IPS-15b (cell line): ENCODE data around the gene SERINC5.
"Not testable (repeated sequence)": the region's sequence is repeated elsewhere in the genome, so short reads cannot be mapped to it uniquely, and the experiment has no call there.

ENCODE experiments used
- H3K27me3 ChIP-seq: one replicate; pipeline ENCODE4 v1.6.1; 2013; ENCODE audit warnings: low read length; ENCODE audit not compliant: control insufficient read depth, insufficient read depth
- H3K36me3 ChIP-seq: one replicate; pipeline ENCODE4 v1.6.1; 2013; ENCODE audit warnings: low read length; ENCODE audit not compliant: control insufficient read depth, insufficient read depth
- H3K4me1 ChIP-seq: one replicate; pipeline ENCODE4 v1.6.1; 2013; ENCODE audit warnings: mild to moderate bottlenecking, low read length; ENCODE audit not compliant: control insufficient read depth, insufficient read depth
- H3K4me3 ChIP-seq: one replicate; pipeline ENCODE4 v1.5.1; 2013; ENCODE audit warnings: low read depth, low read length
- H3K9ac ChIP-seq: one replicate; pipeline ENCODE4 v1.6.1; 2013; ENCODE audit warnings: low read depth, mild to moderate bottlenecking, low read length
- H3K9me3 ChIP-seq: one replicate; pipeline ENCODE4 v1.6.1; 2013; ENCODE audit warnings: mild to moderate bottlenecking, low read length; ENCODE audit not compliant: control insufficient read depth, insufficient read depth

Gene SERINC5

GRCh38 chr5:80142996-80143395 lies 112.9 kb downstream of the SERINC5 start:
- H3K27me3 ChIP-seq = no peaks in the 10 kb centered on the region
- peaks cover 13% of the 10 kb centered on the region for H3K36me3 ChIP-seq
- H3K9ac ChIP-seq = no peak overlapping the region
- no peak overlapping the region for H3K4me3 ChIP-seq
- H3K4me1 ChIP-seq = peaks cover 48% of the 10 kb centered on the region
- no peaks in the 10 kb centered on the region for H3K9me3 ChIP-seq

GRCh38 chr5:80141681-80142080 lies 114.2 kb downstream of the SERINC5 start:
- H3K9ac ChIP-seq = no peak overlapping the region
- peaks cover 8% of the 10 kb centered on the region for H3K36me3 ChIP-seq
- peak overlapping the region; percentile 11 for H3K4me3 ChIP-seq
- H3K9me3 ChIP-seq = no peaks in the 10 kb centered on the region
- peaks cover 48% of the 10 kb centered on the region for H3K4me1 ChIP-seq
- no peaks in the 10 kb centered on the region for H3K27me3 ChIP-seq

- H3K36me3 ChIP-seq = peaks cover 8% of the 10 kb centered on the region
- H3K4me3 ChIP-seq = peak overlapping the region; percentile 11
- H3K27me3 ChIP-seq = no peaks in the 10 kb centered on the region
- no peak overlapping the region for H3K9ac ChIP-seq
- peaks cover 52% of the 10 kb centered on the region for H3K4me1 ChIP-seq
- no peaks in the 10 kb centered on the region for H3K9me3 ChIP-seq
Observed at GRCh38 chr5:80141147-80141671, 114.6 kb downstream of the SERINC5 start.

- Histone ChIP-seq H3K36me3 (peaks cover 8% of the 10 kb centered on the region), H3K4me3 (no peak overlapping the region), H3K9ac (no peak overlapping the region)
Observed at GRCh38 chr5:80140496-80140895, 115.4 kb downstream of the SERINC5 start.

GRCh38 chr5:80139466-80139972 lies 116.3 kb downstream of the SERINC5 start:
- H3K9ac ChIP-seq = peak overlapping the region; percentile 32
- no peak overlapping the region for H3K4me3 ChIP-seq
- H3K27me3 ChIP-seq = no peaks in the 10 kb centered on the region
- peaks cover 7% of the 10 kb centered on the region for H3K36me3 ChIP-seq
- H3K9me3 ChIP-seq = no peaks in the 10 kb centered on the region
- H3K4me1 ChIP-seq = peaks cover 55% of the 10 kb centered on the region

More at GRCh38 chr5:80140496-80140895, 115.4 kb downstream of the SERINC5 start:
- Histone ChIP-seq H3K27me3 (no peaks in the 10 kb centered on the region), H3K9me3 (no peaks in the 10 kb centered on the region), H3K4me1 (peaks cover 55% of the 10 kb centered on the region)

GRCh38 chr5:80138486-80138885 lies 117.4 kb downstream of the SERINC5 start:
- Histone ChIP-seq H3K9me3 (no peaks in the 10 kb centered on the region), H3K9ac (no peak overlapping the region), H3K4me3 (no peak overlapping the region), H3K4me1 (peaks cover 57% of the 10 kb centered on the region), H3K27me3 (no peaks in the 10 kb centered on the region), H3K36me3 (peaks cover 3% of the 10 kb centered on the region)

- H3K36me3 ChIP-seq, H3K9me3 ChIP-seq, H3K9ac ChIP-seq, H3K27me3 ChIP-seq, H3K4me3 ChIP-seq: not testable (repeated sequence)
- peaks cover 45% of the 10 kb centered on the region for H3K4me1 ChIP-seq
Observed at GRCh38 chr5:80136798-80137197, 119.0 kb downstream of the SERINC5 start.

GRCh38 chr5:80134876-80135275 lies 121.0 kb downstream of the SERINC5 start:
- H3K4me3 ChIP-seq = no peak overlapping the region
- H3K9ac ChIP-seq = no peak overlapping the region
- H3K4me1 ChIP-seq = peaks cover 26% of the 10 kb centered on the region
- H3K27me3 ChIP-seq = no peaks in the 10 kb centered on the region
- no peaks in the 10 kb centered on the region for H3K36me3 ChIP-seq
- H3K9me3 ChIP-seq = no peaks in the 10 kb centered on the region

- Histone ChIP-seq H3K9ac (no peak overlapping the region), H3K27me3 (no peaks in the 10 kb centered on the region), H3K36me3 (no peaks in the 10 kb centered on the region), H3K4me3 (no peak overlapping the region), H3K4me1 (peaks cover 13% of the 10 kb centered on the region), H3K9me3 (peaks cover 3% of the 10 kb centered on the region)
Observed at GRCh38 chr5:80129146-80129545, 126.7 kb downstream of the SERINC5 start.

GRCh38 chr5:80128141-80128540 lies 127.7 kb downstream of the SERINC5 start:
- Histone ChIP-seq H3K9ac (no peak overlapping the region), H3K9me3 (peaks cover 3% of the 10 kb centered on the region), H3K4me1 (peaks cover 10% of the 10 kb centered on the region), H3K27me3 (no peaks in the 10 kb centered on the region), H3K4me3 (no peak overlapping the region), H3K36me3 (no peaks in the 10 kb centered on the region)

- H3K4me3 ChIP-seq = no peak overlapping the region
- H3K4me1 ChIP-seq = peaks cover 10% of the 10 kb centered on the region
- no peak overlapping the region for H3K9ac ChIP-seq
- H3K36me3 ChIP-seq = no peaks in the 10 kb centered on the region
- no peaks in the 10 kb centered on the region for H3K27me3 ChIP-seq
- peaks cover 3% of the 10 kb centered on the region for H3K9me3 ChIP-seq
Observed at GRCh38 chr5:80127116-80127552, 128.7 kb downstream of the SERINC5 start.

- Histone ChIP-seq H3K9ac (no peak overlapping the region), H3K4me3 (no peak overlapping the region), H3K4me1 (peaks cover 10% of the 10 kb centered on the region), H3K36me3 (no peaks in the 10 kb centered on the region), H3K9me3 (peaks cover 3% of the 10 kb centered on the region), H3K27me3 (no peaks in the 10 kb centered on the region)
Observed at GRCh38 chr5:80125962-80126480, 129.8 kb downstream of the SERINC5 start.
